Upper lobe of right lung (tissue), 1 donor: ENCODE results near the gene PPM1H. TPM values are rescaled to one million over a fixed set of nuclear protein-coding genes. Genes with fewer than 3 reads are reported as not detected.

ENCODE experiments used
- ATAC-seq: fragments of 200-7000 bp; cut with Tn5 transposase; one replicate; pipeline ENCODE4 v1.9.1; 2020; ENCODE audit warnings: mild to moderate bottlenecking, moderate library complexity
- DNase-seq: peaks from one replicate; pipeline ENCODE4 v3.0.0-alpha.2; 2020
- H3K27ac ChIP-seq: fragments of 200-600 bp; one replicate; pipeline ENCODE4 v1.8.0; 2022
- H3K27me3 ChIP-seq: fragments of 200-600 bp; one replicate; pipeline ENCODE4 v1.8.0; 2022; ENCODE audit warnings: mild to moderate bottlenecking
- H3K36me3 ChIP-seq: fragments of 200-600 bp; one replicate; pipeline ENCODE4 v1.8.0; 2022
- H3K4me1 ChIP-seq: fragments of 200-600 bp; one replicate; pipeline ENCODE4 v1.8.0; 2022
- H3K4me3 ChIP-seq: fragments of 200-600 bp; one replicate; pipeline ENCODE4 v1.8.0; 2022; ENCODE audit warnings: mild to moderate bottlenecking
- H3K9me3 ChIP-seq: fragments of 200-600 bp; one replicate; pipeline ENCODE4 v1.8.0; 2022
- intact Hi-C: fragments of 100-400 bp; cut with DNase I; formaldehyde crosslinking; loops from one replicate; pipeline ENCODE4 v1.11.0; 2022
- total RNA-seq: library from RNA; stranded (reverse); fragmentation: NEBNext Ultra II Directional; extraction: Animal tissue kit (Norgen Biotek cat#: 25700); gene quantifications from one replicate; pipeline ENCODE4 v1.2.1, GENCODE V29; 2021
- TF ChIP-seq, protein P1 (sequence below): fragments of 200-600 bp; IDR thresholded peaks from one replicate; pipeline ENCODE4 v1.8.0; 2022; ENCODE audit warnings: antibody characterized with exemption
- donor health status: DM: no; HTN: yes; CAD: no; lungs with severe emphysema.

The PPM1H gene
- total RNA-seq, 1 donor from 2014 or later = 8.0 TPM

DNA sequence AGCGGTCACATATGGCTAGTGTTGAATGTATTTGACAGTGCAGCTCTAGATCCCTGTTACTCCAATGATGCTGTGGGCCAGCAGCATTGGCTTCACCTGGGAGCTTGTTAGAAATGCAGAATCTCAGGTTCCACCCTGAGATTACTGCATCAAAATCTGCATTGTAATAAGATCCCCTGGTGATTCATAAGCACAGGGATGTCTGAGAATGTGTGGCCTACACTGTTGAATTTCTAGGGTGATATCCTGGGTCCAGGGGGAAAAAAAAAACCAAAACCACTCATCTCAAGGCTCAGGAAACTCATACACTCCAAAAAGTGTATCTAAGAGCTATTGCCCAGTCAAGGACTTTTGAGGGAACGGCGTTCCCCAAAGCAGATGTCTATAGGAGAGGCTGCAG lies 196.8 kb downstream of the PPM1H start:
- no peak overlapping the region for H3K4me3 ChIP-seq
- no peaks in the 10 kb centered on the region for H3K27me3 ChIP-seq
- TF ChIP-seq, protein P1, sequence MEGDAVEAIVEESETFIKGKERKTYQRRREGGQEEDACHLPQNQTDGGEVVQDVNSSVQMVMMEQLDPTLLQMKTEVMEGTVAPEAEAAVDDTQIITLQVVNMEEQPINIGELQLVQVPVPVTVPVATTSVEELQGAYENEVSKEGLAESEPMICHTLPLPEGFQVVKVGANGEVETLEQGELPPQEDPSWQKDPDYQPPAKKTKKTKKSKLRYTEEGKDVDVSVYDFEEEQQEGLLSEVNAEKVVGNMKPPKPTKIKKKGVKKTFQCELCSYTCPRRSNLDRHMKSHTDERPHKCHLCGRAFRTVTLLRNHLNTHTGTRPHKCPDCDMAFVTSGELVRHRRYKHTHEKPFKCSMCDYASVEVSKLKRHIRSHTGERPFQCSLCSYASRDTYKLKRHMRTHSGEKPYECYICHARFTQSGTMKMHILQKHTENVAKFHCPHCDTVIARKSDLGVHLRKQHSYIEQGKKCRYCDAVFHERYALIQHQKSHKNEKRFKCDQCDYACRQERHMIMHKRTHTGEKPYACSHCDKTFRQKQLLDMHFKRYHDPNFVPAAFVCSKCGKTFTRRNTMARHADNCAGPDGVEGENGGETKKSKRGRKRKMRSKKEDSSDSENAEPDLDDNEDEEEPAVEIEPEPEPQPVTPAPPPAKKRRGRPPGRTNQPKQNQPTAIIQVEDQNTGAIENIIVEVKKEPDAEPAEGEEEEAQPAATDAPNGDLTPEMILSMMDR = no peak
- DNase-seq (no peak), ATAC-seq (no peak)
- no peaks in the 10 kb centered on the region for H3K9me3 ChIP-seq
- intact Hi-C loops = no loop called here
- H3K36me3 ChIP-seq = no peaks in the 10 kb centered on the region
- no peaks in the 10 kb centered on the region for H3K4me1 ChIP-seq
- H3K27ac ChIP-seq = no peak overlapping the region

DNA sequence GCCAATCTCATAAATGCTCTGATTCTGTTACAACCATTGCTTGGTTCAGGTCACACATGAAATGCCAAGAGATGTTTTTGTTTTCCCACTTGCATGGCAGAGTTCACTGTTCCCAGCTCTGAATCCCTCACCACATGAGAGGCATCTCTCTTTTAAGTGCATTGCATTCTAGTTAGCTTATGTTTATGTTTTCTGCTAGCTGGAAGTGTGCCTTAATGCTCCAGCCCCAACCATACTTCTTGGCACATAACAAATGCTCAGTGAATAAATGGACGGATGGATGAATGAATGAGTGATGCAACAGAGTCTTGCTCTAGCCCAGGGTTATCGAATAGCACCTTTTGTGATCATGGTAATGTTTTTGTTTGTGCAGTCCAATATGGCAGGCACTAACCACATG lies 197.3 kb downstream of the PPM1H start:
- Histone ChIP-seq H3K4me1 (no peaks in the 10 kb centered on the region), H3K36me3 (no peaks in the 10 kb centered on the region), H3K4me3 (no peak overlapping the region), H3K27me3 (no peaks in the 10 kb centered on the region), H3K27ac (no peak overlapping the region), H3K9me3 (no peaks in the 10 kb centered on the region)
- intact Hi-C loops = no loop called here
- DNase-seq (no peak), ATAC-seq (no peak)
- TF ChIP-seq, protein P1 = no peak

DNA sequence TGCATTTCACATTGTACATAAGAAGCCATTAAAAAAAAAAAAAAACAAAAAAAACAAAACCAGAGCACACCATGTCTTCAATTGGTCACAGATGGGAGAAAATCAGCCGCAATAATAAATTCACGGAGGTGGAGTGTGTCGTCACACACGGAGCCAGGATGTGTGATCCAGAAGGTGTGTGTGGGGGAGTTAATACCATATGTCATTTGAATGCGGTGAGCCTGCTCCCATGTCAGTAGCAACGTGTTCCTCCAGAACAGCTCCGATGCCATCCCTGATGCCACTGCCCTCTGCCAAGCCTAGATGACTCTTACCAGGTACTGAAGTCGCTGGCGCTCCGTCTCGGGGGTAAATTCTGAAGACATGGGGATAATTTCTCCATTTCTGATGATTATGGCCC lies 197.8 kb downstream of the PPM1H start:
- DNase-seq (no peak), ATAC-seq (no peak)
- Histone ChIP-seq H3K4me3 (no peak overlapping the region), H3K36me3 (no peaks in the 10 kb centered on the region), H3K9me3 (no peaks in the 10 kb centered on the region), H3K27ac (no peak overlapping the region), H3K4me1 (peaks cover under 1% of the 10 kb centered on the region), H3K27me3 (no peaks in the 10 kb centered on the region)
- TF ChIP-seq, protein P1 = no peak
- intact Hi-C loops = no loop called here

DNA sequence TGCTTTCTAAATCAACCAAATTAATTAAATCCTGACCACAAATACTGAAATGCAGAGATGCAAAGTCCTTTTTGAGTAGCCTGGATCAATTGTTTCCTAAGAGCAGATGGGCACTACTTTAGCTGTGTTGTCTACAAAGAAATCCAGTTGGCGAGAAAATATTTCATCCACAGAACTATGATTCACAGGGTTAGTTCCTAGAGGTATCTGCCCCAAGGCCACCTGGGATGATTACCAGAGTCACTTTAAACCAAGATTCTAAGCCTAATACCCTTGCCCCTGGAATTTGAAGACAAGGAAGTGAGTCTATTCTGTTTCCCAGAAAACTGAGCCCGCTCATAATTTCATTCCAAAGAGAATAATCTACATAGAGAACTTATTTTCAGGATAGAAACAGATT lies 198.4 kb downstream of the PPM1H start:
- ATAC-seq (no peak), DNase-seq (no peak)
- intact Hi-C loops = no loop called here
- Histone ChIP-seq H3K4me3 (no peak overlapping the region), H3K36me3 (no peaks in the 10 kb centered on the region), H3K27me3 (no peaks in the 10 kb centered on the region), H3K27ac (no peak overlapping the region), H3K9me3 (no peaks in the 10 kb centered on the region), H3K4me1 (peaks cover 5% of the 10 kb centered on the region)
- TF ChIP-seq, protein P1 = no peak

DNA sequence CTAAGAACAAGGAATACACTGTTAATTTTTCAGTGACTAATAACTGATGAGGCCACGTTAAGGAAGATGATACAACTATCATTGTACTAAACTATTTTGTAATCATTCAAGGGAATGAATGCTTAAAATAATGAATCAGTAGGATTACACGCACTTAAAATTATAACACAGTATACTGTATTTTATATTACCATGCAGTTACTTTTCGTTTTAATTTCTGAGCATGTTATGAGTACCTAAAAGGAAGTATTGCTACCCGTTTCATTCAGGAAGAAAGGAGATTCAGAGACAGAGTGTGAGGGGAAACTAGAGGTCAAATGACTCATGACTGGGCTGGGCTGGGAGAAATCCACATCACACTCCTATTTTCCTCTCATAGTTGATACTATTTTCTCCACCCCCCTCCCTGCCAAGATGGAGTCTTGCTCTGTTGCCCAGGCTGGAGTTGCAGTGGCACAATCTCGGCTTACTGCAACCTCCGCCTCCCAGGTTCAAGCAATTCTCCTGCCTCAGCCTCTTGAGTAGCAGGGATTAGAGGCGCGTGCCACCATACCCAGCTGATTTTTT lies 202.0 kb downstream of the PPM1H start:
- intact Hi-C loops = no loop called here
- TF ChIP-seq, protein P1 = no peak
- H3K27ac ChIP-seq = no peak overlapping the region

More for the DNA sequence above, 202.0 kb downstream of the PPM1H start:
- H3K36me3 ChIP-seq = no peaks in the 10 kb centered on the region
- no peak overlapping the region for H3K4me3 ChIP-seq
- DNase-seq (no peak), ATAC-seq (peak; percentile 45)
- H3K4me1 ChIP-seq = peaks cover 17% of the 10 kb centered on the region
- H3K27me3 ChIP-seq = no peaks in the 10 kb centered on the region
- no peaks in the 10 kb centered on the region for H3K9me3 ChIP-seq
